ENCODE data around the gene CFAP61.

The CFAP61 gene

GRCh38 chr20:20065361-20065760 lies 13.0 kb downstream of the CFAP61 start:
- no peak overlapping the region for H3K27ac ChIP-seq
- no peaks in the 10 kb centered on the region for H3K36me3 ChIP-seq (replicated peaks)
- no peak for DNase-seq
- H3K4me3 ChIP-seq (ENCODE audit: low read depth, low read length): no peak overlapping the region
- no peak for TF ChIP-seq CTCF (IDR thresholded peaks at IDR 0.05; ENCODE audit: low read depth, low read length, missing control alignments)
- no peaks in the 10 kb centered on the region for H3K27me3 ChIP-seq (replicated peaks)
- in situ Hi-C loops (cut with HindIII; ENCODE audit: low pct_ligation_motif_present, low sequenced_read_pairs): no loop called here

- Histone ChIP-seq H3K27ac (no peak overlapping the region), H3K27me3 (replicated peaks) (no peaks in the 10 kb centered on the region), H3K4me3 (ENCODE audit: low read depth, low read length) (no peak overlapping the region), H3K36me3 (replicated peaks) (no peaks in the 10 kb centered on the region)
- in situ Hi-C loops (cut with HindIII; ENCODE audit: low pct_ligation_motif_present, low sequenced_read_pairs): no loop called here
- no peak for TF ChIP-seq CTCF (IDR thresholded peaks at IDR 0.05; ENCODE audit: low read depth, low read length, missing control alignments)
- no peak for DNase-seq
These were observed 18.8 kb downstream of the CFAP61 start for GRCh38 chr20:20070871-20071726.

GRCh38 chr20:20073801-20074371 lies 21.6 kb downstream of the CFAP61 start:
- Histone ChIP-seq H3K27me3 (replicated peaks) (no peaks in the 10 kb centered on the region), H3K36me3 (replicated peaks) (no peaks in the 10 kb centered on the region), H3K27ac (no peak overlapping the region), H3K4me3 (ENCODE audit: low read depth, low read length) (no peak overlapping the region)
- in situ Hi-C loops (cut with HindIII; ENCODE audit: low pct_ligation_motif_present, low sequenced_read_pairs): no loop called here
- DNase-seq: no peak
- TF ChIP-seq CTCF (IDR thresholded peaks at IDR 0.05; ENCODE audit: low read depth, low read length, missing control alignments): no peak

GRCh38 chr20:20075032-20075431 lies 22.7 kb downstream of the CFAP61 start:
- no peaks in the 10 kb centered on the region for H3K27me3 ChIP-seq (replicated peaks)
- H3K36me3 ChIP-seq (replicated peaks): no peaks in the 10 kb centered on the region
- H3K4me3 ChIP-seq (ENCODE audit: low read depth, low read length): no peak overlapping the region
- no peak for DNase-seq
- in situ Hi-C loops (cut with HindIII; ENCODE audit: low pct_ligation_motif_present, low sequenced_read_pairs): no loop called here
- TF ChIP-seq CTCF (IDR thresholded peaks at IDR 0.05; ENCODE audit: low read depth, low read length, missing control alignments): no peak
- H3K27ac ChIP-seq: no peak overlapping the region

GRCh38 chr20:20076297-20077065 lies 24.1 kb downstream of the CFAP61 start:
- in situ Hi-C loops (cut with HindIII; ENCODE audit: low pct_ligation_motif_present, low sequenced_read_pairs): no loop called here
- Histone ChIP-seq H3K27ac (no peak overlapping the region), H3K4me3 (ENCODE audit: low read depth, low read length) (no peak overlapping the region), H3K36me3 (replicated peaks) (no peaks in the 10 kb centered on the region), H3K27me3 (replicated peaks) (no peaks in the 10 kb centered on the region)
- no peak for TF ChIP-seq CTCF (IDR thresholded peaks at IDR 0.05; ENCODE audit: low read depth, low read length, missing control alignments)
- DNase-seq: peak; percentile 46
